ENCODE data around the gene DCD. TPM values are rescaled to one million over a fixed set of nuclear protein-coding genes. Genes with fewer than 3 reads are reported as not detected.

DCD gene
- total and polyA plus RNA-seq, 9 of the 15 experiments (the other 6 are each of a cell fraction or from before 2014, with no cell fraction given) = not detected

GRCh38 chr12:54603173-54603814 is 44.9 kb downstream of the DCD start:
- no peak overlapping the region for H3K27ac ChIP-seq (ENCODE audit: extremely low read depth, low read depth, low read length)
- no peaks in the 10 kb centered on the region for H3K9me3 ChIP-seq (replicated peaks; ENCODE audit: control insufficient read depth, insufficient read depth, low read depth, low read length)
- no peak overlapping the region for H3K4me3 ChIP-seq
- H3K36me3 ChIP-seq (ENCODE audit: control insufficient read depth, insufficient read depth, low read length) = no peaks in the 10 kb centered on the region
- 17% methylated on average over 8 of the region's 8 CpGs for WGBS (ENCODE audit: insufficient coverage, low coverage, missing lambda C conversion rate)
- H3K4me2 ChIP-seq (ENCODE audit: insufficient read depth, low read length) = no peak overlapping the region
- ATAC-seq (peak; percentile 98), DNase-seq (ENCODE audit: extremely low read depth in 1 of 4, low spot score in 3 of 4) (peak; percentile 72 to 79 (median 77)), FAIRE-seq (peak; percentile 97)
- ChIA-PET POLR2A (no interaction called here), CTCF (ENCODE audit: low intra/inter-chr PET ratio) (interaction anchor here (1.1 to 1.2 kb wide), 2 partner anchors 24 to 470 kb away, joined by 3 to 5 read pairs; no protein-coding TSS in a partner anchor)
- H3K9ac ChIP-seq (ENCODE audit: insufficient read depth in 1 of 2, low read depth in 2 of 2, low read length in 2 of 2) = no peak overlapping the region
- no peaks in the 10 kb centered on the region for H3K9me1 ChIP-seq (ENCODE audit: control insufficient read depth, insufficient read depth, low read length)
- TF ChIP-seq KLF16 (IDR thresholded peaks at IDR 0.05) (peak; percentile 34; the same call in 1 of the 2 replicates), VEZF1 (CRISPR knock-in tag; IDR thresholded peaks at IDR 0.05) (peak; percentile 27; the same call in 1 of the 2 replicates), SMC3 (conservative IDR thresholded peaks at IDR 0.05; ENCODE audit: insufficient read depth, low read depth, low read length) (peak; percentile 51; the same call in 1 of the 2 replicates), CREM (IDR thresholded peaks at IDR 0.05; ENCODE audit: low read depth) (0 out of 2 replicates have a peak, but pooled peaks have one; percentile 22), KDM4B (IDR thresholded peaks at IDR 0.05; ENCODE audit: borderline replicate concordance in 2 of 2, low read depth in 1 of 2) (no peak), GABPA (tag; conservative IDR thresholded peaks at IDR 0.05; ENCODE audit: low read depth) (peak; percentile 33; the same call in 1 of the 2 replicates), RAD21 (CRISPR knock-in tag; conservative IDR thresholded peaks at IDR 0.05 in 1 of 2, IDR thresholded peaks at IDR 0.05 in 1 of 2) (peak in 1 of 2 experiments; percentile 53; a peak in 2 of 4 replicates), MAZ (CRISPR knock-in tag; conservative IDR thresholded peaks at IDR 0.05 in 1 of 2, IDR thresholded peaks at IDR 0.05 in 1 of 2) (0 out of 4 replicates have a peak, but pooled peaks of 1 of the 2 experiments have one; percentile 27), ZBED1 (IDR thresholded peaks at IDR 0.05) (no peak), ZNF384 (IDR thresholded peaks at IDR 0.05; ENCODE audit: low read depth, low read length) (peak; percentile 72), EZH2 (IDR thresholded peaks at IDR 0.05; ENCODE audit: borderline replicate concordance, low read depth, low read length) (no peak), CTCF (IDR thresholded peaks at IDR 0.05 in 2 of 3, conservative IDR thresholded peaks at IDR 0.05 in 1 of 3; ENCODE audit: insufficient read depth in 2 of 3, low read depth in 1 of 3, low read length in 3 of 3) (peak; percentile 82 to 89 (median 83)), CEBPG (CRISPR knock-in tag; IDR thresholded peaks at IDR 0.05) (no peak), CEBPG (tag; conservative IDR thresholded peaks at IDR 0.05 in 1 of 2, IDR thresholded peaks at IDR 0.05 in 1 of 2) (peak in 1 of 2 experiments; percentile 8; a peak in 1 of 4 replicates), FOXO4 (CRISPR knock-in tag; IDR thresholded peaks at IDR 0.05) (no peak)
- in situ Hi-C loops (cut with MboI) (no loop called here), intact Hi-C loops (cut with micrococcal nuclease) (loop anchor here (5.0 to 10.0 kb wide), 2 partner anchors 54 to 352 kb away; no protein-coding TSS in a partner anchor)
- H3K4me1 ChIP-seq (replicated peaks in 1 of 2; ENCODE audit: control insufficient read depth in 2 of 2, insufficient read depth in 2 of 2, low read length in 2 of 2) = no peaks in the 10 kb centered on the region; a peak in 2 of 5 replicates
- H3K27me3 ChIP-seq (ENCODE audit: control insufficient read depth in 2 of 2, insufficient read depth in 2 of 2, low read length in 2 of 2) = peaks cover 0 to 5% of the 10 kb centered on the region in 2 experiments; a peak in 2 of 5 replicates
- H2AFZ ChIP-seq (ENCODE audit: low read depth, low read length) = no peak overlapping the region
- BruUV-seq (replicated peaks) = no TSS peak
- H4K20me1 ChIP-seq (replicated peaks; ENCODE audit: control insufficient read depth, insufficient read depth, low read length) = no peaks in the 10 kb centered on the region; the same call in 1 of the 2 replicates
- H3K79me2 ChIP-seq (ENCODE audit: control insufficient read depth, insufficient read depth, low read length) = no peaks in the 10 kb centered on the region
